NCI-H1105 (cell line): ENCODE data around the gene GDI1.

Source experiments
- DNase-seq: peaks from one replicate; lab custom pipeline; 2025; lab: John Stamatoyannopoulos, UW

GDI1 gene

DNA sequence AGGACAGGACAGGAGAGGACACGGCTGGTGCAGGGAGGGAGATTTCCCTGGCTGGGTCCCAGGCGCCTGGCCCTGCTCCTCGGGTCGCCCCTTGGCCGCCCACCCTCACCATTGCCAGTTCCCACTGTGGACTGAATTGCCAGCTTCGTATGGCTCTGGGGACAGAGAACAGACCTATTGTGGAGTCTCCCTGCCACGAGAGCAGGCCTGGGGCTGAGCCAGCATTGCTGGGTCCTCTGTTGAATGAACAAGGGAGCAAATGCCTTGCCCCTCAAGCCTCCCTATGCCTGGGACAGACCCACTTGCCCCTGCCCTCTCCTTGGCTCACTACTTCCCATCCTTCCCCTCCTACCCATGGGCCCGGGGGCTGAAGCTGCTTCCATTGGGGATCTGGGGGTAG is 25.4 kb downstream of the GDI1 start:
- DNase-seq: no peak

DNA sequence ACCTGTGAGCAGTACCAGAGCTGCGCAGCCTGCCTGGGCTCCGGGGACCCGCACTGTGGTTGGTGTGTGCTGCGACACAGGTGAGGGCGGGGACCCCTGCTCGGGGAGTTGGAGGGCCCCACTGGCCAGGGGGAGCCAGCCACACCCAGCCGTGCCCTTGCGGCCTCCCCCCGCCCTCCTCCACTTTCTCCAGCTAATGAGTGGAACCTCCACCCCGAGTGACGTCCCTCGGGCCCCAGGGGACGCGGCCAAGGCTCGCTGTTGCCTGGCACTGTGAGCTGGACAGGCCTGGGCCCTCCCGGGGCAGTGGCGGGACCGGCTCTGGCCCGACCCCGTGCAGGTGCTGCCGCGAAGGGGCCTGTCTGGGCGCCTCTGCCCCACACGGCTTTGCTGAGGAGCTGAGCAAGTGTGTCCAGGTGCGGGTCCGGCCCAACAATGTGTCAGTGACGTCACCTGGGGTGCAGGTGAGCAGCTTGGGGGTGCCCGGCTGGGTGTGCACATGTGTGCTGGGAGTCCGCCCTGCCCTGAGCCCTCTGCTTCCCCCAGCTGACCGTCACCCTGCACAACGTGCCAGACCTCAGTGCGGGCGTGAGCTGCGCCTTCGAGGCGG is 26.8 kb downstream of the GDI1 start:
- no peak for DNase-seq

GRCh38 chrX:154464806-154465365 is 27.9 kb downstream of the GDI1 start:
- DNase-seq: no peak

GRCh38 chrX:154465601-154466000 is 28.6 kb downstream of the GDI1 start:
- no peak for DNase-seq

- DNase-seq: no peak
These were observed 29.1 kb downstream of the GDI1 start for GRCh38 chrX:154466036-154466435.

DNA sequence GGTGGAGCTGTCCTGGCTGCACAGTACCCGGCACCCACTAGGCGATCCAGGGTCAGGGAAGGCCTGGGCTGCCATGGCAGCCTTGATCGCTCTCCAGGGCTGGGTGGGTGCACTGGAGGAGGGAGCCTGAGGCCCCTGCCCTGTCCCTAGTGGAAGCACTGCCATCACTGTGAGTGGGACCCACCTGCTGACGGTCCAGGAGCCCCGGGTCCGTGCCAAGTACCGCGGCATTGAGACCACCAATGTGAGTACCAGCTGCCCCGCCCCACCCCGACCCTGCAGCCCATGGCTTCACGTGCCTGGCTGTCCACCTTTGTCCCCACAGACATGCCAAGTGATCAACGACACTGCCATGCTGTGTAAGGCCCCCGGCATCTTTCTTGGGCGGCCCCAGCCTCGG is 30.0 kb downstream of the GDI1 start:
- no peak for DNase-seq

GRCh38 chrX:154467556-154467955 is 30.6 kb downstream of the GDI1 start:
- DNase-seq: no peak

DNA sequence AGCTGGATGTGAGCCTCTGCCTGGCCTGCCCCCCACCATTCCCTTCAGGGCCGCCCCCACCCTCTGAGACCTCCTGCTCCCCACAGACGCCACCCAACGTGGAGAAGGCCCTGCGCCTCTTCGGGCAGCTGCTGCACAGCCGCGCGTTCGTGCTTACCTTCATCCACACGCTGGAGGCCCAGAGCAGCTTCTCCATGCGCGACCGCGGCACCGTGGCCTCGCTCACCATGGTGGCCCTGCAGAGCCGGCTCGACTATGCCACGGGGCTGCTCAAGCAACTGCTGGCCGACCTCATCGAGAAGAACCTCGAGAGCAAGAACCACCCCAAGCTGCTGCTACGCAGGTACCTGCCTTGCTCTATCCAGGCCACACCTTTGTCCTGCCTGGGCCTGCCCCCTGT is 31.3 kb downstream of the GDI1 start:
- DNase-seq: no peak

GRCh38 chrX:154469114-154469513 is 32.2 kb downstream of the GDI1 start:
- no peak for DNase-seq

- no peak for DNase-seq
These were observed 32.9 kb downstream of the GDI1 start for GRCh38 chrX:154469880-154470279.

- DNase-seq: no peak
These were observed 33.5 kb downstream of the GDI1 start for GRCh38 chrX:154470434-154470833.

DNA sequence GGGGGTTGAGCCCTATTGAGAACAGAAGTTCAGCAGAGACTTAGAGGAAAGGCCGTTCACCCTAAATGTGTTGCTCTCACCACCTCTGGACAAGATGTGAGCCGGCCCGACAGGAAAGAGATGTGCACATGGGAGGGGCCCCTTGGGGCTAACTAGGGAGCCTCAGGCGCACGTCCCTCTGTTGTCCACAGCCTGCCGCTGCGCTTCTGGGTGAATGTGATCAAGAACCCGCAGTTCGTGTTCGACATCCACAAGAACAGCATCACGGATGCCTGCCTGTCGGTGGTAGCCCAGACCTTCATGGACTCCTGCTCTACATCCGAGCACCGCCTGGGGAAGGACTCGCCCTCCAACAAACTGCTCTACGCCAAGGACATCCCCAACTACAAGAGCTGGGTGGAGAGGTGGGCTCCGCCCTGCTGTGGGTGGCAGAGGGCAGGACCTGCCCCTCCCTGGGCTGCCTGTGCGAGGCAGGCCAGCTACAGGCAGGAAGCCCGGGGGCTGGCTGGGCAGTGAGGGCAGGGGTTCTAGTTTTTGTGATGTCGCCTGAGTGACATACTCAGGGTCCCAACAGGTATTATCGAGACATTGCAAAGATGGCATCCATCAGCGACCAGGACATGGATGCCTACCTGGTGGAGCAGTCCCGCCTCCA is 34.1 kb downstream of the GDI1 start:
- no peak for DNase-seq

DNA sequence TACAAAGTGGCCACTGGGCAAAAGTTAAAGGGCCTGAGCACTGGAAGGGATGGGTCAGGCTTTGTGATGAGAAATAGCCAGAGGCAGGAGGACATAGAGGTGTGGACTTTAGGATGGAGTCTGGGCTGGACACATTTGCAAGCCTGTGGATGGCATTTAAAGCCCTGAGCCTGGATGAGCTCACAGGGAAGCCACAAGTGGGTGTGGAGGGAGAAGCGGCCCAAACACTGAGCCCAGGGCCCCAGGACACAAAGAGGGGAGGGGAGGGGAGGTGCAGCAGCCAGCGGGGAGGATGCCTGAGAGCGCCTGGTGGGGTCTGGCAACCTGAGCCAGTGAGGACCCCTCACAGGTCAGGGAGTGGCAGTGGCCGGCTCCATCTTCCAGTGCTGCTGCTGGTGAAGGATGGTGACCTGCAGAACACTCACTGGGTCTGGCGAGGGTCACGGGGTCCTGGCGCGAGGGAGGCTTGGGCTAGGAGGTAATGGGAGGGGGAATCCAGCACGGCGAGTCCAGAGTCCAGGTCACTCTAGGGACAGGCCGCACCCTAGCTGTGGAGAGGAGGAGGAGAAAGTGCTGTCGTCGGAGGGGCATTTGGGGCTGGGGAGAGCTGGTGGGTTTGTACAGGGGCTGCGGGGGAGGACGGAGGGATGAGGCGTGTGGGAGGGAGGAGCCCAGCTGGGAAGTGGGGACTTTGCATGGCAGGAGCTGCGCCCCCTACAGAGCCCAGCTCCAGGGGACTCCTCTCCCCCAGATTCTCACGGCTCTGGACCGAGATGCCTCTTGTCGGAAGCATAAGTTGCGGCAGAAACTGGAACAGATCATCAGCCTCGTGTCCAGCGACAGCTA is 35.1 kb downstream of the GDI1 start:
- DNase-seq: no peak

DNA sequence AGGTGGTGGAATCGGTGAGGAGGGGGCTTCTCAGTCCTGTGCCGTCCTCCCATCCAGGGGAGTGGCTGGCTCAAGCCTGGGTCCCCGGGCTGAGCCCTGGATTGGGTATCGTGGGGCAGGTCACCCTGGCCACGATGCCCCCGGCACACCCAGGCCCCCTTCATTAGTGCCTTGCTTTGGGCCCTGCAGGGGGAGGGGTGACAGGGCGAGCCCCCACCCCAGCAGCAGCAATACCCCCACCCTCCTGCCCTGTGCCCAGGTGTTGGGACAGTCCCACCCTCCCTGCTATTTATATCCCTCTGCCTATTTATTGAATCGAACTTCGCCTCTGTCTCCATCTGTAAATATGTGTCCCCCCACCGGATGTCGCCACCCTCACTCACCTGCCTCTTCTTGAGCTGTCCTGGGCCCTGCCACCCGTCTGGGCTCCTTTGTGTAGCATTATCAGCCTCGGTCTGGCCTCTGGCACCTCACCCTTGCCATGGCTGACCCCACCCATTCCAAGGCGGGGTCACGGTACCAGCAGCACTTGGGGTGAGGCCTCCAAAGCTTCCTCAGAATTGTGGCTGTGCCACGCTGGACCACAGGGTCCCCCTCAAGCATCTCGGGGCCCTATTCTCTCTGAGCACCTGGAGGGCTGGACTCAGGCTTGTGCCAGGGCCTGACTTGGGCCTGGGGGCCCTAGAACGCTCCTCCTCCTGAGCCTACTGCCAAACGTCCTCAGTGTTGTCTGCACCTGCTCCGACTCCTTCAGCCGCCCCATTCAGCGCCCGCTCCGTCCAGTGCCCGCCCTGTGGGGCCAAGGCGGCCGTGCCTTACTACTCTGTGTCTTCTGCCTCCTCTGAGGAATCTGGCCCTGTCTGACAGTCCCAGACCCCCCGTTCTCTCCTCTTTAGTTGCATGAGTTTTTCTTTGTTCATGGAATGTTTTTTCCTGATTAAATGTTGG is 36.0 kb downstream of the GDI1 start:
- no peak for DNase-seq

DNA sequence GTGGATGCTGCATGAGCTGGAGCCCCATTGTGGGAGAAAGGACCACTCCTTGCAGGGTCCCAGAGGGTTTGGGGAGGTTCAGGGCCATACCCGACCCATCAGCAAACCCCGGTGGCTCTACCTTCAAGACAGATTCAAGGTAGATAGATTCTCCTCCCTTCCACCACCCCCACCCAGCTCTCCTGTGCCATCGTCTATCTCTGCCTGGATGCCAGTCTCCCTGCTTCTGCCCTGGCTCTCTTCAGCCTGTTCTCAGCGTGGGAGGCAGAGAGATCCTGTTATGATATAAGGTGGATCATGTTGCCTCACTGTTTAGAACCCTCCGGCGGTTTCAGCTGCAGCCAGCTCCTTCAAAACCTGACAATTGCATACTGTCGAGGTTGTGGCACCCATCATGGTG is 36.7 kb downstream of the GDI1 start:
- DNase-seq: no peak

DNA sequence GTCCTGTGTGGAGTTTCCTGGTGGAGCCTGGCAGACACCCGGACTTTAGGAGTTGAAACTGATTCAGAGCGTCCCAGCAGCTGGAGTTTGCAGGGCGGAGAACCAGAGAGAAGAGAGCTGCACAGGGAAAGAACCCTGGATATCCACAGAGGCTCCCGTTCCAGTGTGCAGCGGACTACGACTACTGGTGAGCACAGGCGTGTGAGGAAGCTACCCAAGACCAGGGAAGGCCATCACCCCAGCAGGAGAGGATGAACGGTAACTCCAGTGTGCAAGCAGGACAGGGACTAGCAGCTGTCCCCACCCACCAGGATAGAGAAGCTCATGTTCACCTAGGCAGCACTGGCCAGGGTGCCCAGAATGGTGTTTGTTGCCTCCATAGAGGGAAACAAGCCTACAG is 39.9 kb downstream of the GDI1 start:
- DNase-seq: no peak

GRCh38 chrX:154477891-154478477 is 41.0 kb downstream of the GDI1 start:
- no peak for DNase-seq

GRCh38 chrX:154478728-154479622 is 42.0 kb downstream of the GDI1 start, which contains the start of gene LAGE3:
LAGE3 (minus strand) TSS chrX:154479281; CDS start chrX:154478915, 366 bp downstream.
- peak; percentile 88 for DNase-seq

- no peak for DNase-seq
These were observed 44.2 kb downstream of the GDI1 start for GRCh38 chrX:154481195-154481594.

- DNase-seq: no peak
These were observed 45.1 kb downstream of the GDI1 start for GRCh38 chrX:154481911-154482601.
